ENCODE results near the gene SLC44A1.
A peak's percentile ranks its signal among the peaks of the same experiment; 100 is the strongest.

SLC44A1 gene

DNA sequence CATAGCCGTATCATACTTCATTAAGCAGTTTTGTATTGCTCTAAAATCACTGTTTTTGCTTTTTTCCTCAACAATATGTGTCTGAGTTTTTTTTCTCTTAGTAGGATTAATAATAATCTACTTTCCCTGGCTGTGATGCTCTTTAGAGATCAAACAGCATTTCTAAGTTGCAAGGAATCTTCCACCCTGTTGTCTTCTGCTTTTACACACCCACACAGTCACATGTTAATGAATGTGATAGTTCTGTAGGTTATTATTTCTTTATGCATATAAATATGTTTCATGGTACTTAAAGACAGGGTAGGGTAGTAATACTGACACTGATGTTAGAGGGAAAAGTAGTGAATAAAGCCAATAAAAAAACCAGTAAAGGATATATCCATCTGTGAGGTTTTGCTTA lies 29.3 kb downstream of the SLC44A1 start:
- DNase-seq (ENCODE audit: low spot score): no peak

DNA sequence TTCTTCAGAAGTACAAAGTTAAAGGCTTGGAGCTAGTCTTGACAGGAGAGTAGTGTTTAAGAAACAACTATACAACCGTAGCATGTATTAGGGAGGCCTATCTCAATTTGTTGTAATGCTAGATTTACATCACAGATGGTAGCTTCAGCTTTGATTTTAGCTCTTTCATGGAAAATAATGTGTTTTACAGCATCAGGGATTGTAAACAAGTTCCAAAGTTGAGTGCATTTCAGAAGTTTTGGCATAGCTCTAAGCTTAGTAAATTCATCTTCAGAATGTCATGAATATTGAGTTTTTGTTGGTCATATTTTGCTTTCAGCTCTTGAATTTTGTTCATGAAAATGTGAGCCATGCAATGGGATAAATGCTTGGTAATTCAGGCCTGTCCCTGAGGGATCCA lies 30.7 kb downstream of the SLC44A1 start:
- DNase-seq (ENCODE audit: low spot score): no peak

DNA sequence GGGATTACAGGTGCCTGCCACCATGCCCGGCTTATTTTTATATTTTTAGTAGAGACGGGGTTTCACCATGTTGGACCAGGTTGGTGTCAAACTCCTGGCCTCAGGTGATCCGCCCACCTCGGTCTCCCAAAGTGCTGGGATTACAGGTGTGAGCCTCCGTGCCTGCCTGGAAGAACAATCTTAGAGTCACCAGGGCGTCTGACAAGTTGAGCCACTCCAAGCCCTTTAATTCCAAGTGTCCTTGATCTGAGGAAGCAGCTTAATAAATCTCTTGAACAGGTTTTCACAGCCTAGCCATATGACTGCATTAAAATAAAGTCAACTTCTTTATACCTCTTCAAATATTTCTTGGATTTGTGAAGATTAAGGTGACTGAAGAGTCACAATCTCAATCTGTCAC lies 31.5 kb downstream of the SLC44A1 start:
- DNase-seq (ENCODE audit: low spot score): no peak

GRCh38 chr9:105278751-105279150 lies 34.3 kb downstream of the SLC44A1 start:
- peak; percentile 72 for DNase-seq (ENCODE audit: low spot score)

DNA sequence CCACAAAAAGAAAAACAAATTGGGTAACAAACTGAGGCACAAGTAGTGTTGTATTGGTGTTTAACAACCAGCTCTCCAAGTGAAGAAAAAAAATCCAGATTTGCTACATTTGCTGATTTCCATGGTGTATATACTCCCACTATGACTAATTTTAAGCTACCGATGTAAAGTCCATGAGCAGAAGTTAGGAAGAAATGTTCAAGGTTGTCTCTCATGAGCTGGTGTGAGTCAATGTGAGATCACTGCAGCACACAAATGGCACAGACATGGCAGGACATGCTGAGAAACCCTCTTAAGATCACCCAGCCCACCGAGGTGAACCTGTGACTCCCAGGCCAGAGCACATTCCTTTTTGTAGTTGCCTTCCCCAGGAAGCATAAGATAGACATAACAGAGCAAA lies 36.2 kb downstream of the SLC44A1 start:
- no peak for DNase-seq (ENCODE audit: low spot score)

- no peak for DNase-seq (ENCODE audit: low spot score)
Observed at GRCh38 chr9:105281272-105281671, 36.8 kb downstream of the SLC44A1 start.

DNA sequence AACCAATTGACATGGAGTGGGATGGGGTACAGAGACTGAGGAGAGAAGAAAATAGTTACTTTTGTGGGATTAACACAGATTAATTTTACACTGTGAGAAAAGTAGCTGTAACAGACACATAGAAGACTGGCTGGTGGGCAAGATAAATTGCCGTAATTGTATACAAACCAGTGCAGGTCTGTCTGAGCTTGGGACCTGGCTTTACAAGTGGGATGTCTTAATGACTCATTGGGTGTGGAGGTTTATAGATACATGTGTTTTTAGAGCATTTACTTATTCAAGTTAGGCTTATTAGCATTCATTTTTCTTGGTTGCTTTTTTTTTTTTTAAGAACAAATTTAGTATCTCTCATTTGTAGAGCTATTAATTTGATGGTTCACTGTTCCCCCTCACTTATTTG lies 37.5 kb downstream of the SLC44A1 start:
- no peak for DNase-seq (ENCODE audit: low spot score)

DNA sequence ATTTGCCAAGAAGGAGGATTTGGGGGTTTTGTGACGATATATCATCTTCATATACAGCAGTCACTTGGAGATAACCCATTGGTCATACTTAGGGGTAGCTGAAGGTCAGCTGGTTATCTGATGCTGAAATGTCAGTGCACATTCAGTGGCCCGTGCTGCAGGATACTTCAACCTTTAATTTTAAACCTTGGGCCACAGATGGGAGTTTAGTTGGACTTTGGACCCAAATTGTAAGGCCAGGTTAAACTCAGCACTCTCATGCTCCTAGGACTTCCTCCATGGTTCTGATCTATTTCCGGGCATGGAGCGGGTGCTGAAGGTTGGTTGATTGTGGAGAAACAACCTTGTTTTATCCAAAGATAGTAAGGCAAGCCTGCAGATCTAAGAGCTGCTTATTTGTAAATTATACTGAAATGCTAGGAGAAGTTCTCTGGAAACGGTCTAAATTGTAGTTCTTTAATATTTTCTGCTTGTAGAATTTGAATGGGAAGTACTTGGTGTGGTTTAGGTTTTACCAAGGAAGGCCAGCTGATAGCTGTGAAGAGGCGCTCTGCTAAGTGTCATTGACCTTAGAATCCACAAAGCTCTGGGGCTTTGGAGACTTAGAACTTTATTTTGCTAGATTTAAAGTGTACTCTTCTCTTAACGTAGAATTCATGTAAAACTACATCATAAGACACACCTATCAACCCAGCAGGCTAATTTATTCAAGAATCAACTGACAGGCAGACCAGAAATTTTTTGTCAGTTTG lies 38.6 kb downstream of the SLC44A1 start:
- no peak for DNase-seq (ENCODE audit: low spot score)

- no peak for DNase-seq (ENCODE audit: low spot score)
Observed at GRCh38 chr9:105283795-105284194, 39.3 kb downstream of the SLC44A1 start.

DNA sequence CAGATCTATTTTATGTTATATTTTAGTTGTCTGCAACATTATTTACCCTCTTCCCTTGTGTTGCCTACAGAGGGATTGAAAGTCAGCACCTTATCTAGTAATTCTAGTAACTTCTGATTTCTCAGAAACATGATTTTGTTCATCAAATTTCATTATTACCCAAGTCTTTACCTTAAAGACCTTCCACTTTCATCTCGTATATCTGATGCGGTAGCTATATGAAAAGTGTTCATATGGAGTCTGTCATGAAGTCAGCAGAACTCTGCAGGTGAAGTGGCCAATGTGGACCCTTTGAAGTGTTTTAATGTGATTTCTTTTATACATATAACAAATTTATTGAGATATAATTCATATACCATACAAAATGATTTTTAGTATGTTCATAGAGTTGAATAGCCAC lies 40.0 kb downstream of the SLC44A1 start:
- no peak for DNase-seq (ENCODE audit: low spot score)

DNA sequence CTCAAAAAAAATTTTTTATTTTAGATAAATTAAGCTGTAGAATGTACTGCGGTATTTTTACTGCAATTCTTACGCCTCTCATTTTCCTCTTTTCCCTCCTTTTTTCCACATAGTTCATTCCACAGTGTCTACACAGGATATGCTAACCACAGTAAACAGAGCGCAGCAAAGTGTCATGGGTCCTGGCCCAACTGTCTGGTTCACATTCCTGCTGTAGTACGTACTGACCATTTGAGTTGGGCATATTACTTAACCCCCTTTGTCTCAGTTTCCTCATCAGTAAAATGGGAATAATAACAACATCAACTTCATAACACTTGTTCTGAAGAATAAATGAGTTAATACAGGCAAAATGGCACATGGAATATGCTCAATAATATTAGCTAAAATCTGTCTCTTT lies 41.6 kb downstream of the SLC44A1 start:
- no peak for DNase-seq (ENCODE audit: low spot score)

DNA sequence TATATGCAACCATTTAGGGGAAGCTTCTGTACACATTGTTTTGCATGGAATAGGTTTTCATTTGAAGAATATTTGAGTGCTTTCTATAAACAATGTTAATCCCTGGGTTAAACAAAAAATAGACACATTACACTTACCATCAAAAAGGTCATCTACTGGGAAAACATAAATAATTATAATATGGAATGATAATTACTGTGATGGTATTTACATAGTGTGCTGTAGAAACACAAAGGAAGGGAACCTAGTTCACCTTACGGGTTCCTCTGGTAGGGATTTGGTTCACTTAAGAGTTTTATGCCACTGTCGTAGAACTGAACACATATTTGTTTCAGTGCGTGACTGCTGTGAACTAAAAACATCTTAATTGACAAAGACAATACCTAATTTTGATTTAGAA lies 44.9 kb downstream of the SLC44A1 start:
- DNase-seq (ENCODE audit: low spot score): no peak

DNA sequence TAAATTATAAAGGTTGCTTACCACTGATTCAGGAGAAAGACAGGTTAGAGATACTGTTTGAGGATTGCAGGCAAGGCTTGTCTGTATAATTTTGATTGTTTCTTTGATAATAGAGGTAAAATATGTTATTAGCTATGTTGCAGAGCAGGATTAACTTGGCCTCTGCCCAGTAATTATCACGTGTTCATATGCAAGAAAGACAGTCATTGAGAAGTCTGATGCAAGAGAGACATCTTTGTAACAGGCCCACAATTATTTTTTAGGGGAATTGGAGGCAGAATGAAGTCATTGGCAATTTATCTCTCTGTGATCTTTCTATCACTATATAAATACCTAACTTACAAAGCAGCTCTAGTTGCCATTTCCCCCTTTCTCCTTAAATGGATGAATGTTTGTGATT lies 46.0 kb downstream of the SLC44A1 start:
- no peak for DNase-seq (ENCODE audit: low spot score)

DNA sequence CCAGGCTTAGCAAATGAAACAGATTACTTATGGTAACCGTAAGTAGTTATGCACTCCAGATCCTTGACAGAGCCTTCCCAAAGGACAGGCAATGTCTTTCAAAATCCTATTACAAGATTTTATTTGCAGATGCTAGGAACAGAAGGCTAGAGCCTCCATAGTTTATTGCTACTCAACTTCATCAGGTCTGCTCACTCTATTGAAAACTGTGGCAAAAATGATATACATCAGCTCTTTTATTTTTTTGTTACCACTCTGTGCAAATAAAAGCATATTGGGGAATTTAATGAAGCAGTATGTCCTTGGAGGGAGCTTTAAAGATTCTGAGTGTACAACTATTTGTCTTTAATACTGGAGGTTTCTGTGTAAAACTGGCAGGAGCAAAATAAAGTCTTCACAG lies 46.5 kb downstream of the SLC44A1 start:
- DNase-seq (ENCODE audit: low spot score): no peak

DNA sequence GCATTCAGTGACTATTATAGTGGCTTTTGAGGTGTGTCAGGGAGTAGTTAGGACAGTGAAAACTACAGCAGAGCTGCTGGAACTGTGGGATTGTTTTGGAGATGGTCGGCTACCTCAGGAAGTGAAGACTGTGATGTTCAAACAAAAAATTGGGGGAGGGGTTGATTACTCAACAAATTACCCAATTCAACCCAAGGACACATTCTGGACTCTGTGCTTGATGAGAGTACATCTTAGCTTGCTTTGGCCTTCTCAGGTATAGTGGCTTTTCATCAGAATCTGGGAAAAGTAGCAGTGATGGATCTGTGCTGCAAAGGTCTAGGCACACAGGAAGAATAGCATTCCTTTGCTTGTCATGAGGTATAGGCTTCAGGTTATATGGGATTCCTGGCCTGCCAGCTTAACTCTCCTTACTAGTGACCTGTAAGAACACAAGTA lies 47.0 kb downstream of the SLC44A1 start:
- DNase-seq (ENCODE audit: low spot score): no peak

DNA sequence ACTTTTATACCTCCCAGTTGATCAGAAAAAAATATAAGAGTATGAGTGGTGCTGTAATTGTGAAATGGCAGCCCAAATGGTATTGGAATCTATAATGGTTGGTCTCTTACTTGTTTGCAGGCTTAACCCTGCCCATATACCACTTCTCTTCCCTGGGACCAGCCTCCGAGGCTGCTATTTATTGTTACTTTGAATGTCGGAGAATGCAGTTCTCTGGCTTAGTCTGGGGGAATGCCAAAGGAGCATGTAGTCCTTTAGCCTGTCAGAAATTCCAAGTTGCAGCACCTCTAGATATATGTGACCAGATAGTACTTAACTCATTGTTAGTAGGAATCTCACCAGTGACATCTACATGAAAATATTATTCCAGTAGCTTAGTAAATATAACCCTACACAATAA lies 47.5 kb downstream of the SLC44A1 start:
- DNase-seq (ENCODE audit: low spot score): no peak

- DNase-seq (ENCODE audit: low spot score): no peak
Observed at GRCh38 chr9:105293408-105293807, 49.0 kb downstream of the SLC44A1 start.

DNA sequence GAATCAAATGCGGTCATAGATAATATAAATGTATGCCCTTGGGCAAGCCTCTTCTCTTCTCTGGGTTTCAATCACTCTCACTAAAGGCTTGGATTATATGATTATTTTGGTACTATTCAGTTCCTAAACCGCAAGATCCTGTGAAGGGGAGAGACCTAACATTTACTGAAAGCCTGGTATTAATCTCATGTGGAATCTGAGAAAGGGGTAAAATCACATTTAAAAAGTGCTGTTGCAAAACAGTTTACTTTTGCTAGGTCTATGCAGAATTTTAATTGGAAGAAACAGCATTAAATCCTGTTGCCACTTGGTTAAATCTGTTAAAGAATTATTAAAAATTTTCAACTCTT lies 50.7 kb downstream of the SLC44A1 start:
- DNase-seq (ENCODE audit: low spot score): no peak

- no peak for DNase-seq (ENCODE audit: low spot score)
Observed at GRCh38 chr9:105295986-105296385, 51.5 kb downstream of the SLC44A1 start.

- DNase-seq (ENCODE audit: low spot score): peak; percentile 71
Observed at GRCh38 chr9:105296445-105296844, 52.0 kb downstream of the SLC44A1 start.

DNA sequence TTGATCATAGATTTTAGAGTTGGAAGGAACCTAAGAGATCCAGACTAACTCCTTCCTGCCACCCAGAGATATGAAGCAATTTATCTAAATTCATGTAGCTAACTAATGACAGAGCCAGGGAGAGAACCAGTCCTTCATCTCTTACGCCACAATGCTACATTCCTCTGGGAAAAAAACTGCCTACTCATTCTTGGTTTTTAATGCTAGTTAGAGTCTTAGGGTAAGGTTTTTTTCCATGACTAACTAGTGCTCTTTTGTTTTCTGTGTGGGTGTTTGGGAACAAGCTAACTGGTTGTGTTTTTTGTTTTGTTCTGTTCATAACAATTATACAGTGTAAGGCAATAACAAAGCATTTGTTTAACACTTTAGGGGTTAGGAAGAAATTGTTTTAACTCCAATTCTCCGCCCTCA lies 52.4 kb downstream of the SLC44A1 start:
- DNase-seq (ENCODE audit: low spot score): peak; percentile 87

DNA sequence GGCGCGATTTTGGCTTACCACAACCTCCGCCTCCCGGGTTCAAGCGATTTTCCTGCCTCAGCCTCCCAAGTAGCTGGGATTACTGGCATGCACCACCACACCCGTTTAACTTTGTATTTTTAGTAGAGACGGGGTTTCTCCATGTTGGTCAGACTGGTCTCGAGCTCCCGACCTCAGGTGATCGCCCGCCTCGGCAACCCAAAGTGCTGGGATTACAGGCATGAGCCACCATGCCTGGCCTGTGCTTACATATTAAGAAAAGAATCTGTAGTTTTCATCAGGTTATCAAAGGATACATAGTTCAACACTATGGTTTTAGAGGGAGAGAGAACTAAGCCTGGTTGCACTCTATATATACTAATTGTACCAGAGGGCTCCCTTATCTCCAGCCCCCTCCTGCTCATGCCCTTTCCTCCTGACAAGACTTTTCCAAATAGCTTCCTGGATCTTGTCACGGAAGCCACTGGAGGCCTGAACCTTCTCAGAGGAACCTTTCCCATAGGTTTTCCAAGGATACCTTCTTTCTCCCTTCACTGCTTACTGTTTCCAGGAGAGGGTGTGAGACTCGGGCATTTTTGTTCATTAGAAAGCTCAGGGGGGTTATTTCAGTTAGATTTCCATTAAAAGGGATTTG lies 53.1 kb downstream of the SLC44A1 start:
- no peak for DNase-seq (ENCODE audit: low spot score)

GRCh38 chr9:105299190-105299854 lies 54.9 kb downstream of the SLC44A1 start:
- DNase-seq (ENCODE audit: low spot score): peak; percentile 72

Measured in pons (tissue), 1 donor.